Measurements from ENCODE around the gene BMP6.
"Not testable (repeated sequence)": the region's sequence is repeated elsewhere in the genome, so short reads cannot be mapped to it uniquely, and the experiment has no call there.

BMP6 gene

DNA sequence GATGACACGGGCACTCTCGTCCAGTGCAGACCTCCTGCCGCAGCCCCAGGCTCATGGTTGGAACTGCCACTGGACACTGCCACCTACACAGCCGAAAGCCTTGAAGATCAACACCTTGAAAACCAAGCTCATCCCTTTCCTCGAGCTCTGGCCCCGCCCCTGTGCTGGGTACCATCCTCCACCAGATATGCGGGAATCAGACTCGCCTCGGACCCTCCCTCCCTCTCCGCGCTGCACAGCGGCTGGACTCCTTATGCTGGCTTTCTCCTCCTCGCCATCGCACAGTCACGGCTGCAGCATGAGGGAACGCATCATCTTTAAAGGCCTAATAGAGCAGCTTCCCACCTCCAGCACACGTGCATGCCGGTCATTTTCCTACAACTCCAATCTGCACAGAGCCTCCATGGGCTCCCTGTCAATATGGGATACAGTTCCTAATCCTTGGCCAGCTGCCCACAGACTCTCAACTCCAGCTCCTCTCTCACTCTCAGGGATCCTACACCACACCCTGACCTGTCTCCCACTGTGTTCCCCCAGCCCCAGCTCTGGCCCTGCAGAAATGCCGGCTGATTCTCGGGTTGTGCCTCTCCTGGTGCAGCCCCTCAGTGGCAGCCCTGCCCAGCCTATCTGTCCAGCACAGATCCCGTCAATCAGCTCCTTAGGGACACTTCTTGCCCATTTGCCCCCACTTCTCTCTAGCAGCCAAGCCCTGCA, 161.5 kb downstream of the BMP6 start:
- no peak for DNase-seq

DNA sequence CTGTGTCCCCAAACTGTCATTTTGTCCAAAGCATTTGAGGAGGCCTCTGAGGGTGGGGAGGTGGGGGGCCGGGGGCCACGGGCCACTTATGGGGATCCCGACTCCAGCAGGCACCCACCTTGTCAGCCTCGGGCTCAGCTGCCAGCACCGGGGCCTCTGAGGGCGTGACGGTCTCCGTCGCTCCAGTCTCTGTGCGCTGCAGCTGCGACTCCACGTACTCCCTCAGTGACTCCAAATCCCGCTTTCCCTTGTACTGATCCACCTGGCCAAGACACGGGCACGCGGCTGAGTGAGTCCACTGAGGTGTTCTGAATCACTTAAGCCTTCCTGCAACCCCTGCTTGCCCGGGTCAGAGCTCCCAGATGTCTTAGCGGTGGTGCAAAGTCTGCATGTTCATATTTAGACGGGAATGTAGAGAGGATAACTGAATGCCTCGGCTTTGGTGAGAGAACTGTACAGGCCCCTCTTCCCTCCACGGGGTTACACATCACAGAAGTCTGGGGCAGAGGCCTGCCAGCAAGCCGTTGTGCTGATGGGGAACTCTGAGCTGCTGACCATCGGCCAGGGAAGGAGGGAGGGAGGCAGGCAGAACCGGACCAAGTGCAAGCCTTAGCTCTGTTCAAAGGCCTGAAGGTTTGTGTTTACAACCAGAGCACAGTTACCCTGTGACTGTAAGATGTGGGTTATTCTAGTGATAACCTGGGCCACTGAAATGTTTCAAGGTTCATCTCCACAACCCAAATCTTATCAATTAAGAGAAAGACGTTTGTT, 162.9 kb downstream of the BMP6 start:
- DNase-seq = no peak

DNA sequence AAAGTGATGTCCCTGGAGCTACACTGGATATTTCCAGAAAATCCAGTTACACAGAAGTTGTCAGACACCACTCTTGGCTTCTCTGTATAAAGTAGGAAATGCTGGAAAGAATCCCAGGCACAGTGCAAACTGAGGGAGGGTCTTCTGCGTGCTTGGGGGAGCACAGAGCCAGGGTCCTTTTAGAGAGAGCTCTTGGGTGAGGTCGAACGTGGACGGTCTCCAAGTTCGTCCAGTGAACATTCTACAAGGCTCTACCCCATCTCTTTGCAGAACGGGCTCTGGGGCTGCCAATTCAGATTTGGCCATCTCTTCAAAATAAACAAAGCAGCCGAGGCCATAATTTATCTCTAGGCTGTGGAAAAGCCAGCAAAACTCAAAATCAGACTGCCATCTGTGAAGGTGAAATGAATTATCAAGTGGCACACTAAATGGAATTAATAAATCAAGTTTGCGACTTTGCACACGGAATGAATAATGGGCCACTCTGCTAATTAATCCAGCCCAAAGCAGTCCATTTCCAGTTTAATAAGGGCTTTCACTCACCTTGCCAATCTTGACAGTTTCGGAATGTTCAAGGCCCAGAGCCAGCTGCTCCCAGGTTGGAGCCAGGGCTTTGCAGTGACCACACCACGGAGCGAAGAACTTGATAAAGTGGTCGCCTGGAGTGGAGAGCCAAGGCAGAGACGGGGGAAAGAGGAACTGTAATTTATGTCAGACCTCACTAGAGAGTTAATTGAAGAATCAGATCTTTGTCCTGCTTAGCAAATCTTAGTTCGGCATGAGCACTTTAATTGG, 165.4 kb downstream of the BMP6 start:
- DNase-seq = no peak

DNA sequence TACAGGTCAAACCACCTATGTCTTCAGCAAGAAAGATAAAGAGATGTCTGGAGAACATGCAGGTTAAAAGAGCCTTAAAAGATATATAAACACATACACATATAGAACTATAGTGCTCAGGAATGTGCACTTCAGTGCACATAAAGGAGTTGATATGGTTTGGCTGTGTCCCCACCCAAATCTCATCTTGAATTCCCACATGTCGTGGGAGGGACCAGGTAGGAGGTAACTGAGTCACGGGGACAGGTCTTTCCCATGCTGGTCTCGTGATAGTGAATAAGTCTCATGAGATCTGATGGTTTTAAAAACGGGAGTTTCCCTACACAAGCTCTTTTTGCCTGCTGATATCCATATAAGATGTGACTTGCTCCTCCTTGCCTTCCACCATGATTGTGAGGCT, 166.5 kb downstream of the BMP6 start:
- DNase-seq = not testable (repeated sequence)

DNA sequence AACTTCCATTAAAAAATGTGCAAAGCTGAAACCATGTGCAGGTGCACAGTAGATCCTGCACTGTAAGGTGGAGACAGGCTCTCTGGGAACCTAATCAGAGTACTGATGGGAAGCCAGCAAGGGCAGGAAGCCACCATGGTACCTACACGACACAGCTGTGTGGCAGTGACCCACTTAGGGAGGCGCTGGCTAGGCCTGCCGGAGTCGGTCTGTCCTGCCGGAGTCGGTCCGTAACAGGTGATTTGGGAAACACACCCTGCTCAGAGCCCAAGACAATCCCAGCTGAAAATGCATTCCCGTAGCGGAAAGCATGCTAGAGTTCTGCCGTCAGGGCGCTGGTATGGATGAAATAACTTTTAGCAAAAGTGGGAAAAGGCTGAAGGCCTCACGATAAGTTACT, 167.4 kb downstream of the BMP6 start:
- no peak for DNase-seq

DNA sequence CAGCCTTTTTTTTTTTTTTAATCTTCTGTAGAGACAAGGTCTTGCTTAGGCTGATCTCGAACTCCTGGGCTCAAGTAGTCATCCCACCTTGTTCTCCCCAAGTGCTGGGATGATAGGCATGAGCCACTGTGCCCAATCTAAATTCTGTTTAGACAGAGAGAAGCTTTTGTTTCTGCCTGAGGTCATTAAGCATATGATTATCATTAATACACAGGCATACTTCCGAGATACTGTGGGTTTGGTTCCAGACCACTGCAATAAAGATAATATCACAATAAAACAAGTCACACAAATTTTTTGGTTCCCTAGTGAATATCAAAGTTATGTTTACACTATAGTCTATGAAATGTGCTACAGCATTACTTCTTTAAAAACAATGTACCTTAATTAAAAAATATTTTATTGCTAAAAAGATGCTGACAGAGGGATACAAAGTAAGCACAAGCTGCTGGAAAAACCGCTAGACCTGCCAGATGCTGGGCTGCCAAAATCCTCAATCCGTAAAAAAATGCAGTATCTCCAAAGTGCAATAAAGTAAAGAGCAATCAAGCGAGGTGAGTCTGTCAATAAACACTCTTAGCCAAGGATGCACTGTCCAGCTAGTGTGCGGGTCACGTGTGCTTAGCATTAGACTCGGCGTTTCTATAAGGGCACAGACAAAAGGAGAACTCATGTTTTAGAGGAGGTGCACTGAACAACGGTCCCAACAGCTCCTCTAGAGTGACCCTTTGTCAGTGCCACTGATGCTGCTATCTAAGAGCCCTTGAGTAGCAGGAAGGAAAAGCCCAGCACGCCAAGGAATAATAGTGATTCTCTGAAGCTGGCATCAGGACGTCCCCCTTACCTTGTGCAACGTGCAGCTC, 168.6 kb downstream of the BMP6 start:
- no peak for DNase-seq

DNA sequence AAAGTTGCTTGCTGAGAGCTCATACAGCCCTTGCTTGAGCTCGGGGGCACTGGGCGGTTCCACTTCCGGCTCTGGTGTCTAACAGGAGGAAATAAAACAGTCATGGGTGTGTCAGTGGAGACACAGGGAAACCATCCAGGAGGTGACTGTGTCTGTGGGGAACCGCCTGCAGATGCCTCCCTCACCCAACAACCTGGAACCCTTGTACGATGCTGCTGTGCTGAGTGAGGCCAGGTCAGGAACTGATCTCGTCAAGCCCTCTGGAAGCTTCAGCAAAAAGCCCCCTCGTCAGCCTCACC, 169.2 kb downstream of the BMP6 start:
- DNase-seq = no peak

DNA sequence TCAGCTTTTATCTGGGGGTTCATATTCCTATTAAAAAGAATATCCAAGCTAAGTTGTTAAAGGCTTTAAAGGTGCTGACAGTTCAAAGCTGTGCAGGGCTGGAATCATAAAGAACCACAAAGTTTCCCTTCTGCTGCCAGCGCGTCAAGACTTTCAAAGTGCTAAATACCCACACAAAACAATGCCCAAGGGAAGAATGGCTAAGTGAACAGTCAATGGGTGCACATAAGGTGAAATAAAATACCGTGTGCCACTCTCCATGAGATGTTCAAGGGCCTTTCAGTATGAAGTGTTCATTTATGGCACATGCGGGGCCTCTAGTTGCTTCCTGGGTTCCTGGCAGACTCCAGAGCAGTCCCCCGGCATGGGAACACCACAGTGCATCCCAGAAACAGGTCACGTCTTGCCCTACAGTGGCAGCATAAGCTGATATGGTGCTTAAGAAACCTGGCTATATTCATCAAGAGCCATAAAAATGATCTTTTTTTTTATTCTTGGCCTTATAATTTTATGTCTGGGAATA, 170.6 kb downstream of the BMP6 start:
- DNase-seq = no peak

DNA sequence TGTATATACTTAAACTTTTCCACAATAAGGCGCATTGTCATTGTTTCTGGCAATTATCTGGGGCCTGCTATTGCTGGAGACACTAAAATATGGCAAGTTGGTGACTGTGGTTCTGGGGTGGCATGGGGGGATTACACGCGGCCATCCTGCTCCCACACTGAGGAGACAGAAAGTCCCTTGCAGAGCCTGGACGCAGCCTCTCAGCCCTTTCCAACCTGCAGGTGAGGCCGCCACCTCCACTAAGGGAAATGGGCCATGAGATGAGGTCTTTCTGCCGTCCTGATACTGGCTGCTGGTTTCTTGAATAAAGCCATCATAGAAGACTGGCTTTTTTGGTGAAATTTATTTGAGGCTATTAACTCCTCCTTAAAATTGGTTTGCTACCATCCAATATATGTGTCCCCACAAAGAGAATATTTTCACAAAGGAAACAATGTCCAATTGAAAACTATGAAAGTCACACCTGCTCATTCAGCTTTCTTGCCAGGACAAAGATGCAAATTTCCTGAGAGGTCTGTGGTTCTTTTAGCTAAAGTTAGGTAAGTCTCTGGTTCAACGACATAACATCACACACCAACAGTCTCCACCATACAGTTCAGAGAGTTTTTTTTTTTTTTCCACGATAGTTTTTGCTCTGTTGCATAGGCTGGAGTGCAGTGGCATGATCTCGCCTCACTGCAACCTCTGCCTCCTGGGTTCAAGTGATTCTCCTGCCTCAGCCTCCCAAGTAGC, 171.7 kb downstream of the BMP6 start:
- DNase-seq = no peak

DNA sequence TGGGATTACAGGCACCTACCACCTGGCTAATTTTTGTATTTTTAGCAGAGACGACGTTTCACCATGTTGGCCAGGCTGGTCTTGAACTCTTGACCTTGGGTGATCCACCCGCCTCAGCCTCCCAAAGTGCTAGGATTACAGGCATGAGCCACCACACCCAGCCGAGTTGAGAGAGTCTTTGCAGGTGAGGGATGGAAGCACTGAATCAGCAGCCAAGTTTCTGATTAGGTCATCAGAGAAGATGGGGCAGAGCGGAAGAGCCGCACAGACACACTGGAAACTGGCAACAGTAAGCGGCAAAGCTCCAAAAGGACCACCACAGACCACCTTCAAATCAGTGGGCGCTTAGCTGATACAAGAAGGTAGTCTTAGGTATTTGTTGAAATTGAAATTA, 172.3 kb downstream of the BMP6 start:
- not testable (repeated sequence) for DNase-seq

DNA sequence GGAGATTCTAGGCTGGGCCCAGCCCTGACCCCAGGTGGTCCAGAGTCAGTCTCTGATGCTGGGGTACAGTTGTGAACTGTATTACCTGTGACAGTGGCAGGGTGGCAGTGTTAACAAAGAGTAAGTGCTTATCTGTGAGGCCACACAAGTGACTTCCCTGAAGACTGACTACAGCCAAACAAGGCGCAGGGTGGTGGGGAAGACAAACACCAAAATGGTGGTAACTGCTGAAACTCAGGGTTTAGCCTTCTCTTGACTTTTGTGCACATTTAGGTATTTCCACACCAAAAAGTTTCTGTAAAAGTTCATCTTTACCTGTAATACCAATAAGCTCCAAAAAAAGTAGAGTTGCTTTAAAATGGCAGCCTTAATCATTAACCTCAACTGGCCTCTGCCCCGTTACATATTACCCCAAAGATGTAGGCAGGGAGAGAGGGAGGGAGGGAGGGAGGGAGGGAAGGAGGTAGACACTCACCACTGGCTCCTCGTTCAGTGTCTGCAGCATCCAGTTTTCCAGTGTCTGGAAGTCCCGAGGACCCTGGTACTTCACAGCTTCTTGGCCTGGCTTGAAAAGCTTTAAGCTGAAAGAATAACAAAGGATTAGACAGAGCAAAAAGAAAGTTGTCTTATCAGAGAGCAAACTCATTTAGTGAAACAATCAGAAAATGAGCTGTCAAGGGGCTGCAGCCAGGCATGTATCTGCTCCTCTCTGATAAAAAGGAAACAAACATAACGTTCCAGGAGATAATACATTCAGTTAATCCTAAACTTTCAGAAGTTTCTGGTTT, 173.4 kb downstream of the BMP6 start:
- no peak for DNase-seq

DNA sequence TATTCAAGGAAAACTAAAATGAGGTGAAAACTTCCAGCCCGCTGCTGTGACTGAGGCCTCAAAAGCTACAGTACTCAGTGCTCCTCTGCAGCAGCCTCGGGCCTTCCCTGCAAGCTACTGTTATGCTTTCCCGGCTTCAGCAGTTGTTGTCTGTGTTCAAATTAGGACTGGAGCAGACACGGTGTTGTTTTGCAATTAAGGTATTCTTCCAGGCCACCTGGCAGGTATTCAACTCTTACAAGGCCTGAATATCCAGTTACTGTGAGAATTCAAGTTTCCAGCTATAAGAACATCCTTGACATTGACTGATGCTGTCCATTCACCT, 174.0 kb downstream of the BMP6 start:
- DNase-seq = no peak

DNA sequence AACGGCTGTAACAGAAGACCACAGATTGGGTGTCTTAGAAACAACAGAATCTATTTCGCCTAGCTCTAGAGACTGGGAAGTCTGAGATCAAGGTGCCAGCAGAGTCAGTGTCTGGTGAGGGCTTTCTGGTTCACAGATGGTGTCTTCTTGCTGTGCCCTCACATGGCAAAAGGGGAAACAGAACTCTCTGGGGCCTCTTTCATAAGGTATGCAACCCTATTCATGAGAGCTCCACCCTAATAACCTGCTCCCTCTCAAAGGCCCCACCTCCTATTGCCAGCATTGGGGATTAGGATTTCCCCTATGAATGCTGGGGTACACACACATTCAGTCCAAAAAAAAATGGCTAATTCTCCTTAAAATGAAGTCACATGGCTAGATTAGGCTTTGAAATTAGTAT, 174.7 kb downstream of the BMP6 start:
- no peak for DNase-seq

DNA sequence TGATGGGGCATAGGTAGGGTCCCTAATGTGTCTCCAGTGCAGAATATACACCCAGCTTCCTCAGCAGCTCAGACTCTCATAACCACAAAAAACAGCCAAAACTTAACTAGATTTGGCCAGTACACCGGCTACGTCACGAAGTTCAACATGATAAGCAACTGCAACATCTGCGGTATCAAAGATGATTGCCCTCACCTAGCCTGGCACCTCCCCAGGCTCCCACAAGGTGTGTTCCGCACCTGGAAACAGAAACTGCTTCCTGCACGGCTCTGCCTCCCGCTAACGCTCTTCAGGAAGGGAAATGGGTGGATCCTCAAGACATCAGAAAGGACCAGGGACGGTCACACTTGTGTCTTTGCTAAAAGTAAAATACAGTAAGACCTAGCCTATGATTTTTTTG, 175.2 kb downstream of the BMP6 start:
- DNase-seq = no peak

DNA sequence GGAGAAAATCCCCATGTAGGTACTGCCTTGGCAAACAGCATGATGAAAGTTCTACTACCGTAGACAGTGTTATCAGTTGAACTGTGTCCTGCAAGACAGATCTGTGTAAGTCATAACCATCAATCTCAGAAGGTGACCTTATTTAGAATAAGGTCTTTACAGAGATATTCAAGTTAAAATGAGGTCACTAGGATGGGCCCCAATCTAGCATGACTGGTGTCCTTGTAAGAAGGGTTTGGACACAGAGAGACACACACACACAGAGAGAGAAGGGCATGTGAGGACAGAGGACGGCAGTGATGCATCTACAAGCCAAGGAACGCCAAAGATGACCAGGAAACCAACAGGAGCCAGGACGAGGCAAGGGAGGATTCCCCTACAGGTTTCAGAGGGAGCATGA, 175.9 kb downstream of the BMP6 start:
- no peak for DNase-seq

DNA sequence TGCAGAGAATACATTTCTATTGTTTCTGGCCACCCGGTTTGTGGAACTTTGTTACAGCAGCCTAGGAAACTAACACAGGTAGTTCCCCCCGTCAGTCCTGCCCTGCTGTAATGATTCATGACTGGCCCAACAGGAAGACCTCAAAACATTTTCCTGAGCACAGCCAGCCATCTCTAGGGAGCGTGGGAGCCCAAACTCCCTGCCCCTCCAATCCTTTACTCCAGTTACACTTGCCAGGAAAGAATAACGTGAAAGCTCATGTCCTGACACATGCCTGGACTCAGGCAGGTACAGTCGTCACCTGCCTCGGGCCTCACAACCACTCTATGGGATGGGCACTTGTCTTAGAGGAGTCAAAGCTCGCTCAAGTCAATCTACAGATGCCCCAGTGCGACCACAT, 176.3 kb downstream of the BMP6 start:
- DNase-seq = no peak

DNA sequence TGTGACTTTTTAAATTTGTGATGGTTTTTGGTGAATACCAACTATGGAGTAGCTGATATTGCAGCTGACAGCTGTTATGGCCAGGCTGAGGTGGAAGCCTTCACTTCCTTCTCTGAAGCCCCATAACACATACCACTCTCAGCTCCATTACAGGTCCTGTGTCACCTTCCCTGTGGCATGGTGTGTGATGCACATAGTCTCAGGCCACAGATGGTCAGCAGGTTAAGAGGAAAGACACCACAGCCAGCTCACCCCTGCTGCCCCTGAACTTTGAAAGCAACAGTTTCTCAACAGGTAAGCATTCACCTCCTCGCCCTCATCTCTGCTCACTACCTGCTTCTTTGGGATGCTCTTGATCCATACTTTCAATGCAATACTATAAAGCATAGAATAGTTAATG, 177.0 kb downstream of the BMP6 start:
- no peak for DNase-seq

DNA sequence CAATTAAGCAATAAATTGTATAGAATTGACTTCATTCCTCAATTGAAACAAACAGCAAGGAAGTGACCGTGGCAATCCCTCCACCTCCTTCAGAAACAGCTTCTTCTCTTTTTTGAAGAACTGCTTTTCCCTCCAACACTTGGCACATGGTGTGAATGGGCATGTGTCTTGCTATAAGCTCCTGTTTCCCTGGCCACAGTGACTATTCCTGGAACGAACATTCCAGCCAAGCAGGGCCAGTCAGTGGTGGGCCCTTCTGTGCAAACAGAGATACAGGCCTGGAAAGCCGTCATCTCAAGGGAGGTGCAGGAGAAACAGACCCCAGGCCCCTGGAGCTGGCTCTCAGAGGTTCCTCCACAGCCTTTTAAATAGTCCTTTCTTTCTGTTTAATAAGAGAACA, 177.8 kb downstream of the BMP6 start:
- no peak for DNase-seq

DNA sequence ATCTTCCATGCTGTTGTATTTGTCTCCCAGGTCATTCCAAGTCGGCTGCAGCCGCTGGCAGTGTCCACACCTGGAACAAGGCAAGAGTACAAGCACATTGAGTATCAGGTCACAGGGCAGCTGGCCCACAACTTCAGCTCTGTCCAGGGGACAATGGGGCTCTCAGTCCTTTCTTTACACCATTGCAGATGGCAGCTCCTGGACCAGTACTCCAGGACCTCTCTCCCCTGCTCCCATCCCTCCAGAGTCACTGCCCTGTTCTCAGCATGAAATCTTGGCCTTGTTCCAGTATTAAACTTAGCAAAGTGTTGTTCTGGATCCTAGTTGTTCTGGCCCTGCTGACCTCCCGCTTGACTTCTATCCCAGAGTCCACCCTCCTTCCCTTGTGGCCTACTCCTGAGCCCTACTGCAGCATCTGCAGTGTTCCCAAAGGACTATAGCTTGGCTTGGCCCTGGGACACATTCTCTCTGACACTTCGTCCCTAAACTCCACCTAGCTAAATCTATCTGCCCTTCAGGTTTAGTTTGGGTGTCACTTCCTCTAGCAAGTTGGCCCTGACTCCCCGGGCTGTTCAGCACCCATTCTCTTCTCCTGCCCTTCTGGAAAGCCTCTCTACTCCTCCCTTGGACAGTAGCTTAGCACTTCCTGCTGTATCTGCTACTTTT, 178.9 kb downstream of the BMP6 start:
- no peak for DNase-seq

DNA sequence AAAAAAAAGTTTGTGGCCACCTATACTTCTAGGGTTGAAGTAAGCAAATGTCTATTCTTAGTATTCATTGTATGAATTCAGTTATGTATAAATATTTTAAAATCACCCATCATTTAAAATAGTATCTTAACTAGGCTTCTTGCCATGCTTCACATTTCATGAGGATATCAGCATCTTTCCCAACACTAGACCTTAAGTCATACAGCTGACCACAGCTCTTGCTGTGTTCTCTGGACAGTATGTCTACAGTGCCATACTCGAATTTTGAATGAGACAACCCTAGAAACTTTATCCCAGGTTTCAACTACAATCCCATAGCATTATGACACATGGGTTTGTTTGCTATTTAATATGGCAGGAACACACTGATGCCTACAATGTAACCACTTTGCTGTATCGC, 179.5 kb downstream of the BMP6 start:
- DNase-seq = no peak

DNA sequence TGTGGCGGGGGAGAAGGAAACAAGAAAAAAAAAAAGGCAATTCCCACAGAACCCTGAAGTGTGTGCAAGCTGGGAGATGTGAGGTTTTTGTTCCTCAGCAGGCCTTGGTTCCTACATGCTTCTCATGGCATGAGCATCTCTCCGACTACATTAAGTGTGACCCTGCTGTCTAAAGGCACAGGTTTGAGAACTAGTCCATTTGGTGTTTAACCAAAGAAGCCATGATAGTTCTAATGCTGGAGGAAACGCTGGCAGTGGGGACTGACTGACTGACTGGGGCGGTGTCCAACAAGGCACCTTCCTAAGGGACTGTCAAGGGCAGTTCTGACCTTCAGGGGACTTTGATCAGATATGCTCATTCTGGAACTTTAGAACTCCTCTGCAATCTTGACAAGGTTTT, 180.8 kb downstream of the BMP6 start:
- DNase-seq = no peak
